ENCODE results near the gene ELK3.

ELK3 gene

GRCh38 chr12:96190413-96191108 lies 3.6 kb upstream of the ELK3 start:
- DNase-seq = no peak

- DNase-seq = no peak
Measured at GRCh38 chr12:96192926-96193573, 1.1 kb upstream of the ELK3 start.

GRCh38 chr12:96194576-96194889 lies 358 bp downstream of the ELK3 start:
- no peak for DNase-seq

- peak; percentile 23 for DNase-seq
Measured at GRCh38 chr12:96194971-96195844, 1.0 kb downstream of the ELK3 start.

- DNase-seq = no peak
Measured at GRCh38 chr12:96195845-96196451, 1.8 kb downstream of the ELK3 start.

GRCh38 chr12:96196781-96197180 lies 2.6 kb downstream of the ELK3 start:
- no peak for DNase-seq

- DNase-seq = no peak
Measured at GRCh38 chr12:96197503-96198272, 3.5 kb downstream of the ELK3 start.

GRCh38 chr12:96198965-96199364 lies 4.8 kb downstream of the ELK3 start:
- no peak for DNase-seq

GRCh38 chr12:96199464-96199863 lies 5.3 kb downstream of the ELK3 start:
- no peak for DNase-seq

GRCh38 chr12:96201272-96202227 lies 7.4 kb downstream of the ELK3 start:
- no peak for DNase-seq

GRCh38 chr12:96204381-96204780 lies 10.2 kb downstream of the ELK3 start:
- no peak for DNase-seq

- DNase-seq = no peak
Measured at GRCh38 chr12:96205908-96206307, 11.7 kb downstream of the ELK3 start.

GRCh38 chr12:96206936-96207662 lies 12.9 kb downstream of the ELK3 start:
- no peak for DNase-seq

- DNase-seq = no peak
Measured at GRCh38 chr12:96208346-96208745, 14.2 kb downstream of the ELK3 start.

GRCh38 chr12:96208801-96209549 lies 14.8 kb downstream of the ELK3 start:
- peak; percentile 39 for DNase-seq

GRCh38 chr12:96210376-96211055 lies 16.3 kb downstream of the ELK3 start:
- no peak for DNase-seq

GRCh38 chr12:96211988-96212387 lies 17.8 kb downstream of the ELK3 start:
- DNase-seq = peak; percentile 60

- DNase-seq = no peak
Measured at GRCh38 chr12:96212456-96213375, 18.5 kb downstream of the ELK3 start.
